ENCODE measurements around the gene ST7L. TPM values are rescaled to one million over a fixed set of nuclear protein-coding genes. Genes with fewer than 3 reads are reported as not detected.

Gene ST7L
- total and polyA plus RNA-seq, 10 of the 15 experiments (the other 5 are each of a cell fraction or from before 2014, with no cell fraction given): 3.6 to 13.7 (median 8.9) TPM

- H3K27ac ChIP-seq (ENCODE audit: control insufficient read depth, insufficient read depth): no peak overlapping the region
- FAIRE-seq: peak; percentile 49
- peaks cover 2% of the 10 kb centered on the region; the same call in 1 of the 2 replicates for H3K4me1 ChIP-seq (ENCODE audit: control insufficient read depth, insufficient read depth, low read length)
- no peaks in the 10 kb centered on the region for H4K20me1 ChIP-seq (ENCODE audit: control insufficient read depth, insufficient read depth)
- H3K9ac ChIP-seq (ENCODE audit: control insufficient read depth, insufficient read depth, low read length): no peak overlapping the region
- H3K4me2 ChIP-seq (ENCODE audit: control insufficient read depth, insufficient read depth): no peak overlapping the region
- POLR2A ChIA-PET: interaction anchor here (0.6 kb wide), 1 partner anchor 119 kb away, joined by 3 read pairs; no protein-coding TSS in a partner anchor
- DNase-seq (ENCODE audit: low read depth, low spot score): no peak
- SMC1A ChIA-PET (ENCODE audit: uncharacterized antibody, unreplicated experiment): interaction anchor here (0.6 to 1.2 kb wide), 2 partner anchors 47 to 362 kb away, joined by 3 to 4 read pairs; no protein-coding TSS in a partner anchor
- in situ Hi-C loops (cut with MboI): no loop called here
- H3K4me3 ChIP-seq: no peak overlapping the region
- no peaks in the 10 kb centered on the region for H3K79me2 ChIP-seq (ENCODE audit: control insufficient read depth, insufficient read depth, low read length)
- H3K9me3 ChIP-seq (replicated peaks; ENCODE audit: control insufficient read depth, insufficient read depth, low read length): no peaks in the 10 kb centered on the region
- RAD21 ChIA-PET (ENCODE audit: unreplicated experiment): no interaction called here
- ATAC-seq: no peak
- no peaks in the 10 kb centered on the region for H3K36me3 ChIP-seq (ENCODE audit: control insufficient read depth in 2 of 2, insufficient read depth in 2 of 2, low read length in 1 of 2)
- no peak for TF ChIP-seq CTCF (IDR thresholded peaks at IDR 0.05 in 2 of 3, conservative IDR thresholded peaks at IDR 0.05 in 1 of 3; ENCODE audit: control insufficient read depth in 2 of 3, extremely low read depth in 1 of 3, insufficient read depth in 1 of 3, low read depth in 3 of 3, low read length in 3 of 3)
- TF ChIP-seq DPF2 (IDR thresholded peaks at IDR 0.05): no peak
- TF ChIP-seq ZZZ3 (IDR thresholded peaks at IDR 0.05; ENCODE audit: control insufficient read depth, insufficient read length, low read depth): no peak
- TF ChIP-seq SMAD1 (IDR thresholded peaks at IDR 0.05; ENCODE audit: low read depth, partially characterized antibody): no peak
- BruUV-seq (replicated peaks): no TSS peak
- no peak overlapping the region for H2AFZ ChIP-seq (ENCODE audit: control insufficient read depth, low read depth, low read length)
- intact Hi-C loops (cut with micrococcal nuclease; ENCODE audit: unreplicated experiment): no loop called here
- peaks cover 2 to 5% of the 10 kb centered on the region in 2 experiments for H3K27me3 ChIP-seq (replicated peaks in 1 of 2; ENCODE audit: control insufficient read depth in 2 of 2, insufficient read depth in 2 of 2, low read length in 1 of 2)
- WGBS (ENCODE audit: insufficient coverage, insufficient replicate concordance, low lambda C conversion rate, missing lambda C conversion rate): 50% methylated on average over 8 of the region's 9 CpGs
- CTCF ChIA-PET: interaction anchor here (1.6 kb wide), 1 partner anchor 11 kb away, joined by 3 read pairs; no protein-coding TSS in a partner anchor
These were observed 105.7 kb downstream of the ST7L start for GRCh38 chr1:112513112-112513870.

Measured in GM12878 (cell line).